H4 (cell line): ENCODE results near the gene TMEM179B. TPM values are rescaled to one million over a fixed set of nuclear protein-coding genes. Genes with fewer than 3 reads are reported as not detected.

Experiments
- DNase-seq: peaks from one replicate; pipeline ENCODE4 v3.0.0-alpha.2; 2015; ENCODE audit warnings: low spot score
- total RNA-seq: library from RNA; depleted of rRNA; stranded (reverse); fragments of >200 nt; shearing (Covaris generic); gene quantifications from 2 replicates; pipeline ENCODE4 v1.2.3, GENCODE V29; 2014; rRNA removed

The TMEM179B gene
- total RNA-seq, 1 experiment from 2014 or later: 85.5 TPM

- no peak for DNase-seq
Measured at GRCh38 chr11:62832336-62833234, 45.4 kb downstream of the TMEM179B start, which contains the start of gene TEX54. TEX54 (minus strand) TSS chr11:62832841.

GRCh38 chr11:62835336-62835735, 48.1 kb downstream of the TMEM179B start:
- DNase-seq: no peak

GRCh38 chr11:62839050-62839945, 52.1 kb downstream of the TMEM179B start, which contains the start of gene WDR74:
WDR74 (minus strand) TSS chr11:62839590; CDS start chr11:62839570, 20 bp downstream.
- peak; percentile 95 for DNase-seq

Other genes with a start within 250 kb of the TMEM179B start
- gene AHNAK, start 240.6 kb upstream of the TMEM179B start, total RNA-seq: 47.0 and 60.1 TPM in 2 replicates
- gene EEF1G, start 213.5 kb upstream of the TMEM179B start, total RNA-seq: 1,742 and 1,908 TPM in 2 replicates
- gene TUT1, start 195.9 kb upstream of the TMEM179B start, total RNA-seq: 2.3 and 5.4 TPM in 2 replicates
- 96.1 and 108 TPM in 2 replicates for gene MTA2, start 185.5 kb upstream of the TMEM179B start, total RNA-seq
- gene EML3, start 174.6 kb upstream of the TMEM179B start, total RNA-seq: 10.1 and 13.8 TPM in 2 replicates
- gene ROM1, start 174.1 kb upstream of the TMEM179B start, total RNA-seq: 4.2 and 11.4 TPM in 2 replicates
- 13.5 and 26.0 TPM in 2 replicates for gene B3GAT3, start 165.4 kb upstream of the TMEM179B start, total RNA-seq
- gene GANAB, start 140.8 kb upstream of the TMEM179B start, total RNA-seq: 142 and 153 TPM in 2 replicates
- 14.5 and 16.0 TPM in 2 replicates for gene INTS5, start 134.1 kb upstream of the TMEM179B start, total RNA-seq
- 100 and 130 TPM in 2 replicates for gene C11orf98, start 122.2 kb upstream of the TMEM179B start, total RNA-seq
- gene CSKMT, start 122.1 kb upstream of the TMEM179B start, total RNA-seq: 7.0 and 8.4 TPM in 2 replicates
- 9.1 and 12.2 TPM in 2 replicates for gene UQCC3, start 115.7 kb upstream of the TMEM179B start, total RNA-seq
- gene LBHD1, start 115.1 kb upstream of the TMEM179B start, total RNA-seq: 3.7 and 5.1 TPM in 2 replicates
- gene UBXN1, start 108.3 kb upstream of the TMEM179B start, total RNA-seq: 93.7 and 110 TPM in 2 replicates
- 0.14 TPM in 1 of 2 replicates, not detected in the other for gene LRRN4CL, start 97.9 kb upstream of the TMEM179B start, total RNA-seq
- gene BSCL2, start 80.0 kb upstream of the TMEM179B start, total RNA-seq: 128 TPM in 2 replicates
- 0.41 TPM in 1 of 2 replicates, not detected in the other for gene GNG3, start 79.7 kb upstream of the TMEM179B start, total RNA-seq
- 4.7 and 5.0 TPM in 2 replicates for gene HNRNPUL2, start 59.9 kb upstream of the TMEM179B start, total RNA-seq
- 35.0 and 46.9 TPM in 2 replicates for gene TTC9C, start 58.9 kb upstream of the TMEM179B start, total RNA-seq
- gene ZBTB3, start 33.2 kb upstream of the TMEM179B start, total RNA-seq: 6.9 and 7.5 TPM in 2 replicates
- 140 and 182 TPM in 2 replicates for gene POLR2G, start 25.8 kb upstream of the TMEM179B start, total RNA-seq
- gene TAF6L, start 16.0 kb upstream of the TMEM179B start, total RNA-seq: 15.0 and 19.1 TPM in 2 replicates
- 43.1 and 62.4 TPM in 2 replicates for gene TMEM223, start 4.6 kb downstream of the TMEM179B start, total RNA-seq
- 25.1 and 31.1 TPM in 2 replicates for gene NXF1, start 18.0 kb downstream of the TMEM179B start, total RNA-seq
- 22.3 and 26.3 TPM in 2 replicates for gene STX5, start 44.6 kb downstream of the TMEM179B start, total RNA-seq
- not detected in 2 replicates for gene TEX54, start 45.4 kb downstream of the TMEM179B start, total RNA-seq
- 60.1 and 63.7 TPM in 2 replicates for gene WDR74, start 52.2 kb downstream of the TMEM179B start, total RNA-seq
- 478 and 499 TPM in 2 replicates for gene SLC3A2, start 93.5 kb downstream of the TMEM179B start, total RNA-seq
- not detected in 2 replicates for gene CHRM1, start 134.0 kb downstream of the TMEM179B start, total RNA-seq
- not detected in 2 replicates for gene SLC22A6, start 197.6 kb downstream of the TMEM179B start, total RNA-seq
- not detected in 2 replicates for gene SLC22A8, start 228.4 kb downstream of the TMEM179B start, total RNA-seq